GM19238 (cell line): ENCODE results near the gene CNTN1.

ENCODE experiments used
- DNase-seq: peaks from one replicate; pipeline ENCODE4 v3.0.0; 2011; ENCODE audit warnings: low spot score; ENCODE audit not compliant: insufficient read length

CNTN1 gene

DNA sequence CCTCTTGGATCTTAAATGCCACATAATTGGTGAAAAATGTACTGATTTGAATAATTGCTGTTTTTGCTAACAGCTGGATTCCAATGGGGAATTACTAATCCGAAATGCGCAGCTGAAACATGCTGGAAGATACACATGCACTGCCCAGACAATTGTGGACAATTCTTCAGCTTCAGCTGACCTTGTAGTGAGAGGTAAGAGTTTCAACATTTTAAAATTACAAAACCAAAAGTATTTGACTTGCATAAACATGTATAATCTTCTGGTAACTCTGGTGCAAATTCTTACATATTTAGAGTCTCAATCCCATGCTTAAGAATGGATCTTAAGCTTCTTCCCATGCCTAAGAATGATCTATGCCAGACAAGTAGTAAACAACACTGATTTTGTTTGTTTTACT lies 266.8 kb downstream of the CNTN1 start:
- no peak for DNase-seq

DNA sequence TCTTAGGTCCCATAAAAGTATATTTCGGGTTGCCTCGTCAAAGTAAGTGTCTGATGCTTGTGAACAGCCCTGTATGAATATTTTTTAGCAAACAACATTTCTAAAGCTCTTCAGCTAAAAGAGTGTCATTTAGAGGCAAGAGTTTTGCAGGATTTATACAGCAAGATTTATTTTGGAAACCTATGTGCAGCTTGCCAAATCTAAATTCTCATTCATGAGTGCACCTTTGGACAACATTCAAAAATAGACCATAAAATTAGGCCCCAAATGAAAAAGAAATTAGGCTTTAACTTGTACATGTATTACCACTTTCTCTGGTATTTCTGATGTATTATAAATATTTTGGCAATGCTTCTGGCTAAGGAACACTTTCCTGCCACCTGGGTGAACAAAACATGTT lies 271.5 kb downstream of the CNTN1 start:
- no peak for DNase-seq

DNA sequence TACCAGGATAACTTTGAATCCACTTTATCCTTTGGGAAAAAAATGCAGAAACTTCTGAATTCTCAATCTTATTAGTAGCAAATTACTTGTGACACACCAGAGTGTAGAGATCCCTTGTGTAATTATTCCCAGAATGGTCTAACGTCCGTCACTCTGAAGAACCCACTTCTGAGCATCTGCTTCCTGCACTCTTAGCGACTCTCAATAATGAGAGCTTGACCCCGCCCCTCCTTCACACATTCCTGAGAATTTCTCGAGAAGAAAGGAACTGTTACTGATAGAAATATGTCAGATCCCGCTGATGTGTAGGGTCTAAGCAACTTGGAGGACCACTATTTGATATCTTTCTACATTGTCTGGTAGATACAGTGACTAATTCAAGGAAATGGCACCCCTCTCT lies 277.6 kb downstream of the CNTN1 start:
- DNase-seq, result no peak

DNA sequence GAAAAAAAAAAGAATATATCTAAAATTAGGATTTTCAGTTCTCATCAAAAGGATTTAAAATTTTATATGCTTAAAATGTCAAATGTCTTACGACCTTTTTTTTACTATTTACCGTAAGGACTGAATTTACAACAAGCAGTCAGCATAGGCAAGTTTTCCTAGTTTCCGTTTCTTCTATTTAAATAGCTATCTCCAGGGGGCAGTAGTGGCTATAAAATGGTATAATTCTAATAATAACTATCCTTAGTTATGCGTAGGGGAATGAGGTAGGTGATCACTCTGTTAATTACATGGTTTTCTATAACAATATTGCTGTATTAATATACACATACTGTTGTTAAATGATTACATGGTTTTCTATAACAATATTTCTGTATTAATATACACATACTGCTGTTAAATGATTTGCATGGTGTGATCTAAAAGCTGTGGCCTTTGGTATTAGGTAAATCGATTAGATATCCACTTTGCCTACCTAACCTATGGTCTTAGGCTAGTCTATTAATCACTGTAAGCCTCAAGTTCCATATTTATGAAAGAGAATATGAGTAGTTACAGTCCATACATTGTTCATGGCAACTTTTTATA lies 278.2 kb downstream of the CNTN1 start:
- no peak for DNase-seq

GRCh38 chr12:40971911-40972310 lies 279.7 kb downstream of the CNTN1 start:
- no peak for DNase-seq

DNA sequence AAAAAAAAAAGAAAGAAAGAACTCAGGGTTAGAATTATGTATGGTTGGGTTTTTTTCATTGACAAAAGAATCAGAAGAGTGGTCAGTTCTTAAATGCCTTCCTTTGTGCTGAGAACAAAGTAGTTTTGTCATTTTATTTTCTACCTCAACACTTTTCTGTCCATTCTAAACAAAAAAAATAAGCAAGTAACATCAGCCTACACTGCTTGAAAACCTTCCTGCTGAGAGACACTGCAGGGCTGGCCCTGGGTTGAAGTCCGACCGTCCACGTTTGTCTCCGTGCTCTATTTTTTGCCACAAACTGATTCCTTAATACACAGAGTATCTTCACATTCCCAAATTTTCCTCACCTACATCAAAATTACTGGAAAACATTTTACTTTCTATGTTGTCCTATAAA lies 284.3 kb downstream of the CNTN1 start:
- no peak for DNase-seq

DNA sequence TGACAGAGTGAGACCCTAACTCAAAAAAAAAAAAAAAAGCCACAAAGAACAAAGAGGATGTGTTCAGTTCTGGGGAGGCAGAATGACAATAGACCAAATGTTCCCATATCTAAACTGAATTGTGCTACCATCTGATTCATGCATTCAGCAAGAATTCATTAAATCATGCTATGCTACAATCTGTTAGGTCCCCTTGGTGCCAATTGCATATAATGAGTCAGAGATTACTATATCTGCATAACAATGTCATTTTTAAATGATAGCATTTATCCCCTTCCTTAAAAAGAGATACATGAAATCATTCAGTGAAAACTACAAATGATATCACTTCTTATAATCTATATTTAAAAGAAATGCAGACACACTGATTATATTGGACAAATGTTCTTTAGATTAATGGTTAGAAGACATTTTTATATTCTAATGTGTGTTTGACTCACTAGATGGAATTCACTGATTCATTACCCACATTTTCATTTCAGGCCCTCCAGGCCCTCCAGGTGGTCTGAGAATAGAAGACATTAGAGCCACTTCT lies 288.3 kb downstream of the CNTN1 start:
- DNase-seq, result no peak

DNA sequence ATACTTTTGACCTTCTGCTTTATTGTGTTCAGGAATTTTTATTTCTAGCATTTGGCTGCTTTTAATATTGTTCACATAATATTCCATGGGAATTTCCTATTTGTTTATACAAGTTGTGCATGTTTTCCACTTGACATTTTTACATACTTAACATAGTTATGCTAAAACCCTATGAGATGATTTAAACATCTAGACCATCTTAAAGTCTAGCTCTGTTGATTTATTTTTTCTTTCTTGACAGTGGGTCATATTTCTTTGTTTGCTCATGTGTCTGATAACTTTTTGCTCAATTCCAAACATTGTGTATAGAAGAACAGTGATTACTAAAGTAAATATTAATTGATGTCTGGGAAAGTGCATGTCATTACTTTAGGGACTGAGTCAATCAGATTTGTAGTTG lies 293.8 kb downstream of the CNTN1 start:
- DNase-seq, result no peak

GRCh38 chr12:40988355-40988754 lies 296.1 kb downstream of the CNTN1 start:
- no peak for DNase-seq

GRCh38 chr12:40988824-40989223 lies 296.6 kb downstream of the CNTN1 start:
- no peak for DNase-seq

- no peak for DNase-seq
Observed at GRCh38 chr12:40989785-40990184, 297.5 kb downstream of the CNTN1 start.

DNA sequence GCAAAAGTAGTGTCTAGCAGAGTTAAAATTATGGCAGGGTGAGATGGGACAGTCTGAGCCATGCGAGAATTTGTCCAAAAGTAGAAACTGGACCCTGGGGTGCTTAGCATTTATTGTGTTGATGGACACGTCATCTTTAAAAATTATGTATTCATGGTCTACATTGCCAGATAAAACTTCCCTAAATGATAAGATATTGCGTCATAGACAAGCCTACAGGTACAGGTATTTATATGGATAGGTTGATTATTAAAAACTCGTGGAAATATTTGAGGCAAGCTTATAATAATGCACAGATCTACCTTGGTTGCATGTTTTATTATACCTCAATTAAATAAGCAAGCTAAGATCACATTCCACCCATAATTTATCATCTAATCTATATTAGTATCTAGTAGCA lies 299.9 kb downstream of the CNTN1 start:
- DNase-seq, result no peak

DNA sequence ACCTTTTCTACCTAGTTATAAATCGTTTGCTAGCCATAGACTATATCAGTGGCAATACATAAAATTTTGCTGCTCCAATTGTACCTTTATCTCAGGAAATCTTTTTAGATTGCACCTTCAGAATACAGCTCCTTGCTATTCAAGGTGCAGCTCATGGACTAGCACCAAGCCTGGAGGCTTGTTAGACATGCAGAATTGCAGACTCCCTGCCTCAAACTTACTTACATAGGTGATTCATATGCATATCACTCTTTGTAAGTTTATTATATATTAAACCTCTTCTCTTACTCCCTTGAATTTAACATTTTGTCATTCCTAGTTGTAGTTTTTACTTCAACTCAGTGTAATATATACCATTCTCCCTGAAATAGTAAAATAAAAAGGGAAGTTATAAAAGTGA lies 300.4 kb downstream of the CNTN1 start:
- DNase-seq, result no peak

GRCh38 chr12:40993158-40993557 lies 300.9 kb downstream of the CNTN1 start:
- DNase-seq, result no peak

DNA sequence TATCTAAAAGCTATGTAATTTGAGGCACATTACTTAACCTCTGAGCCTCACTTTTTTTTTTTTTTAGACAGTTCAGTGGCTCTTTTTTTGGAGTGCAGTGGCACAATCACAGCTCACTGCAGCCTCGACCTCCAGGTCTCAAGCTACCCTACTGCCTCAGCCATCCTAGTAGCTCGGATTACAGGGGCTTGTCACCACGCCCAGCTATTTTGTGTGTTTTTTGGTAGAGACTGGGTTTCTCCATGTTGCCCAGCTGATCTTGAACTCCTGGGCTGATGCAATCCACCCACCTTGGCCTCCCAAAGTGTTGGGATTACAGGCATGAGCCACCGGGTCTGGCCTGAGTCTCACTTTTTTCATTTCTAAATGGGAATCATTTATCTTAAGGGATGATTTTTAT lies 303.9 kb downstream of the CNTN1 start:
- DNase-seq, result no peak

DNA sequence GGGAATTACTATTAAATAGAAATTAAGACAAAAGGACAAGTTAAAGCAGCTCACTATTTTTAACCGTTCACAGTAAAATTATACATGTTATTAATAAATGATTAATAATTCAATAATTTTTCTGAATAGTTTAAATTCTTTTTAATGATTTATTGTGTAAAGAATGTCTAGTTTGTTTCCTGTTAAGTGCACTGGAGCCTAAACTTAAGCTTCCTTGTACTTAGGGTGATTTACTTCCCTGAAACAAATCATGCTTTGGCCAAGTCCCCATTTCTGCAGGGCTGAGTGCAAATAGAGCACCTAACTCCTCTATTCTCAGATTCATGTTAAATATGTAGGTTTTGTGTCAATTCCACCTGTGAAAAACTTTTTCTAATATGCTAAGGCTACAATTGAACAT lies 307.0 kb downstream of the CNTN1 start:
- DNase-seq, result no peak

DNA sequence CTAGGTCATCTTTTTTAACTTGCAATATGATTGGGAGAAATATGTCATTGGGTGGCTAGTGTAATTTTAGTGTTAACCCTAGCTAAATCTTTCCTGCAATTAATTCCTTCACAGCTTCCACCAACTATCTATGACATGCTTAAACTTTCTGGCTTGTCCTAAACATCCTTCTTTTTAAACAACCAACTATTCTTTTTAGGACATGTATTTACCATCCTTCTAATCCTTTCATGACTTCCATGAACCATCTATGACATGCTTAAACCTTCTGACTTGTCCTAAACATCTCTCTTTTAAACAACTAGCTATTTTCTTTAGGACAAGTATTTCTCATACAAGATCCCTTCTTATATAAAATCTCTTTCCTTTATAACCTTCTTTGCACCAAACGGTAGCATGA lies 316.2 kb downstream of the CNTN1 start:
- DNase-seq, result no peak

DNA sequence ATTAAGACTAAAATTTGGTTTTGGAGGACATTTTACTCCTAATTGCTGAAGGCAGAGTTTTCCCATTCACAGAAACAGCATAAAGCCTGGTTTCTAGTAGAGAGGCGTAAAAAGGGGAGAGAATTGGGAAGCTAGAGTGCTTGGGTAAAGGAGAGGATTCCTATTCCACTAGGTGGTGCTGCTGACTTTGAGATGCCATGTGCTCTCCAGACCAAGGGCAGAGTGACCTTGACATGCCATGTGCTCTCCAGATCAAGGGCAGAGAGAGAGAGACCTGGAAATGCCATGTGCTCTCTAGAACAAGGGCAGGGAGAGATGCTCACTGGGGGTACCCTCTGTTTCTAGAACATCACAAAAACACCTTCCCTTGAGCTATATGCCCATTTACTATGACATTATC lies 319.7 kb downstream of the CNTN1 start:
- DNase-seq, result no peak

GRCh38 chr12:41013881-41014642 lies 321.8 kb downstream of the CNTN1 start:
- DNase-seq, result no peak

DNA sequence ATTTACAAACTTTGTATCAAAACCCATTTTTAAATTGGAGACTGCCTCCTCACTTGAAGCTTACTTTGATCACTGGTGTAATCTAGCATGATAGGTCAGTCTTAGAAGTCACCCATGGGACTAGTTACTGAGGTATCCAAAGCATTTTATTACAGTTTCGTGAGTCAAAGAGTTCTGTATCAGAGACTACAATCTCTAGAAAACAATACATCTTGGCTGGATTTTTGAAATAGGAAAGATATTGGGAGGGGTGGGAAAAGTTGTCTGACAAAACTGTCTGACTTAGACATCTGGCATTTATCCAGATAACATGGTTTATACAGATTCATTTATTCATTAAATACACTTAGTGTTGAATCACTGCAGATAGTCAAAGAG lies 322.4 kb downstream of the CNTN1 start:
- no peak for DNase-seq

DNA sequence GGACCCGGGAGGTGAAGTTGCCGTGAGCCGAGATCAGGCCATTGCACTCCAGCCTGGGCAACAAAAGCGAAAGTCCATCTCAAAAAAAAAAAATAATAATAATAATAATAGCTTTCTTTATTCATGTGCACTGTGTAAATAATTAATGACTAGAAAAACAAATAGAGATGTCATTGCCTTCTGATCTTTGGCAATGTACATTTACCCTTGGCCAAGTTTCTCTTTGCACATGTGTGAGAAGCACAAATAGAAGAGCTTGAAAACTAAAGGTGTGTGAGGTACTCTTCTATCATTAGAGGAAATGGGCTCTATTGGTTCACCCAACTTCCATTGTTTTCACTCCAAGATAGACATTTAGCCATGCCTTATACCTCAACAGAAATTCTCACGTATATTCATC lies 325.8 kb downstream of the CNTN1 start:
- no peak for DNase-seq

DNA sequence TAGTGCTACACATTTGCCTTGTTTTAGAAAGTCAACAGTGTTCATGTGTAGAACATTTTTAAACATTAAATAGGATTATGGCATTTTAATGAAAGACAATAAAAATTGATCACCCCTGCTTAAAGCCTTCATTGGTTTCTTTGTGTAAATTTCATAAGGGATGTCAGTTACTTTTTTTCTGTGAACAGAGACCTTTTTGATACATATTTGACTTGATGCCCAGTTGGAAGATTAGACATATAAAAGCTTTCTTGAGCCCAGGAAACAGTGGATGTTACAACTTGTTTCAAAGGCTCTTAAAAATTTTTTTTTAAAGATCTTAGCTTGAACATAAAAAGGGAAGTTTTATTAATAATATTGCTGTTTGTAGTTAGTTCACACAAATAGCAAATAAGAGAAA lies 327.2 kb downstream of the CNTN1 start:
- no peak for DNase-seq

DNA sequence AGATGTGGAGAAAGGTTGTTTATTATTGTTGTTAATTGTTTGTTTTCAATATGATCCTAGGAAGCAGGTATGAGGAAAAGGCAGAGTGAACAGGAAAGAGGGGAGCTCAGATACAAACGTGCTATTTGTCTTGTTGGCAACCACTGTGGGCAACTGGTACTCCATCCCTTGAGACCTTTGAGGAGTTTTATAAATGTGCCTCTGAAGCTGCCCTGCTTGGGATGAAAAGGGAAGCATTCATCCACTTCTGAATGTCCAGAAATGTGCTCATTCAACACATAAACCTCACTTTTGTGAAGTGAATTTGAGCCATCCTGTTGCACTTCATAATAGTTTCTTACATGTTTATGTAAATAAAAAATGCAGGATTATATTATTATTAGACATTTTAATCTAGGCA lies 331.6 kb downstream of the CNTN1 start:
- no peak for DNase-seq
